Measurements from ENCODE around the gene KRT5. TPM values are rescaled to one million over a fixed set of nuclear protein-coding genes. Genes with fewer than 3 reads are reported as not detected.

The KRT5 gene
- under 0.01 and 0.13 TPM in 2 replicates for total RNA-seq

- no peak for DNase-seq (ENCODE audit: low read depth in 2 of 2)
Observed at GRCh38 chr12:52519826-52520662, at the start of gene KRT5. KRT5 (minus strand) TSS chr12:52520394; CDS start chr12:52520296, 98 bp downstream.

GRCh38 chr12:52568111-52568510 is 47.9 kb upstream of the KRT5 start:
- no peak for DNase-seq (ENCODE audit: low read depth in 2 of 2)

- DNase-seq (ENCODE audit: low read depth in 2 of 2), result no peak
Observed at GRCh38 chr12:52566847-52567291, 46.7 kb upstream of the KRT5 start.

DNA sequence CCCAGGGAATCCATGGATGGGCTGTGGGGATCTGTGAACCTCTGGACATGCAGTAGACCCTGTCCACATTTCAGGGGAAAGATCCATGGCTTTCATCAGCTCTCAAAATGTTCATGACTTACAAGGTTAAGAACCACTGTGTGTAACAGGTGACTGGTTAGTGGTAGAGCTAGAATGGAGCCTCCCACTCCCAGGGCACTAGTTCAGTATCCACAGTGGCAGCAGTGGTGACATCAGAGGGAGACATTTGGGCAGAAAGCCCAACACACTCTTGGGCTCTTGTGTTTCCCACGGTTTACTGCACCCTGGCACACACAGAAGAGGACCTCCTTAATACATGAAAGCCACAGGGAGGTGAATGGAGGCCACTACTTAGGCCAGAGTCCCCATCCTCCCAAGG is 44.4 kb upstream of the KRT5 start:
- DNase-seq (ENCODE audit: low read depth in 2 of 2), result no peak

DNA sequence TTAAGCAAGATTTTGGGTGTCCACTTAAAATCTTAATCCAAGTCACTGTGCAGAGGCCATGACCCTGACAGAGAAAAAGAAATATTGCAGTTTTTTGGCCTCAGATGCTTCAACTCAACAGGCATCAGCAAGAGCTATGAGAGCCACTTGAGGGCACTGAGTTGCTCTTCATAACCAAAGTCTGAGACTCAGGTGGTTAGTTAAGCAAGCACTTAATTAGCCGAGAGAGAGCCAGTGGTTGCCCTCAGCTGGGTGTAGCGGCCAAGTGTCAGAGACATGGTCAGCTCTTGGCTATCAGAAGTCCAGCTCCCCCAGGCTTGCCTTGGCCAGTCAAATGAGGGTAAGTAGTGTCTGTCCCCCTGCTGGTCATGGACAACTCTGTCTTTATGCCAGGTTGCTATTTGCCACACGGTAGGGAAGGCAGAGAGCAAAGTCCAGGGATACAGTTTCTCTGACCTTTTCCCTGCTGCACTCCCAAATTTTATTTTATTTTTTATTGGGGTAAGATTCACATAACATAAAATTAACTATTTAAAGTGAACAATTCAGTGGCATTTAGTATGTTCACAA is 41.8 kb upstream of the KRT5 start:
- peak in 1 of 2 donors; percentile 7 for DNase-seq (ENCODE audit: low read depth in 2 of 2)

GRCh38 chr12:52559979-52560378 is 39.8 kb upstream of the KRT5 start:
- DNase-seq (ENCODE audit: low read depth in 2 of 2), result no peak

DNA sequence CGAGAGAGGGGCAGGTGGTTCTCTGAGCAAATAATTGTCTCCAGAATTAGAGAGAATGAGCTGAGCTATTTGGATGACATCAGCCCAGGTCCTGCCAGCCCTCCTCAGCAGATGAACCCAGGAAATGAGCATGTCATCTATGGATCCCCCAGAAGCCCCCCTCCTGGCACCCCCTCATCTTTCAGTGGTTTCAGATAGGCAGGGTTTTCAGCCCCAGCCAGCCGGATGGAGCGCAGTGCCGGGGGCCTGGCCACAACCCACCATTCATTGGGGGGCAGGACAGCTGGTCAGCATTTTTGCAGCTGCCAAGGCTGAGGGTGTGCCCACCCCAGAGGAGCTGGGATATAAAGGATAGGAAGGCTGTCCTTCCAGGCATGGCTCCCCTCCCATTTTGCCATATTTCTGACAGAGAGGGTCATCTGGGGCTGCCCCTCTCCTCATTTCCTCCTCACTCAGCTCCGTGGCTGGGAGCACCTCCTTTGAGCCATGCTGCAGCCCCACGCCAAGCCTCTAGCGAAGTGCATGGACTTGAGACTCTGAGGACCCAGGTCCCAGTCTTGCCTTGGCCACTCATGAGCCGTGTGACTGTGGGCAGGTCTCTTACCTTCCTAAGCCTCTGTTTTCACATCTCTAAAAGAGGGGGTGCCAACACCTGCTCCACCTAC is 38.7 kb upstream of the KRT5 start:
- DNase-seq (ENCODE audit: low read depth in 2 of 2), result no peak

DNA sequence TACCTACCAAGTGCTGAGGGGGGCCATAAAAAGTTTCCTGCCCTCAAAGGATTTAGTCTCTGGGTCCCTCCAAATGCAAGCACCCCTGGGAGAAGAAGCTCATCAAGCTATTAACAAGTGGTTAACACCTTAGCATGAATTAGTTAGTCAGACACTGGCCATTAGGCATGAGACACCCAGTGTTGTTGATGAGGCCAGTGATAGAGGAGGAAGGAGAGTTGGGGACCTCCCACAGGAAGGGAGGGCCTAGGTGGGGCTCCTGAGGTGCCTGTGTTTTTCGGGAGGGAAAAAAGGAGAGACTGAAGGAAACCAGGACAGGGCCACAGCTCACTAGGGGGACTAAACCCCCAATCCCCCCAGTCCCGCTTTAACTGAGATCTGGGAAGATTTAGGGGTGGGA is 37.3 kb upstream of the KRT5 start:
- no peak for DNase-seq (ENCODE audit: low read depth in 2 of 2)

DNA sequence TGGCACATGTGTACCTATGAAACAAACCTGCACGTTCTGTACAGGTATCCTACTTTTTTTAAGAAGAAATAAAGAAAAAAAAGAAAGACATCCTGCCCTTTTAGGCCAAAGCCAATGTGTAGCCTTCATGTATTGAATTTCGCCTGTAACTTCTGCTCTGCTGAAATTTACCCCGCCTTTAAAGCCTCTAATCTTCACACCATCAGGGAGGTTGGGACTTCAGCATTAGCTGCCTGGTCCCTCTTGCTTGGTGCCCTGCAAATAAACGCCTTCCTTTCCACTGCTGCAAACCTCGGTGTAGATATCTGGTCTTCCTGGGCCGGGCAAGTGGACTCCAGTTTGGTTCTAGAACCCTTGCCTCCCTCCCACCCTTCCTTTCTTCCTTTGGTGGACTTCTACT is 35.4 kb upstream of the KRT5 start:
- DNase-seq (ENCODE audit: low read depth in 2 of 2), result no peak

- no peak for DNase-seq (ENCODE audit: low read depth in 2 of 2)
Observed at GRCh38 chr12:52552681-52553195, 32.5 kb upstream of the KRT5 start, which contains the start of gene KRT71. KRT71 (minus strand) TSS chr12:52553145; CDS start chr12:52553077, 68 bp downstream.

DNA sequence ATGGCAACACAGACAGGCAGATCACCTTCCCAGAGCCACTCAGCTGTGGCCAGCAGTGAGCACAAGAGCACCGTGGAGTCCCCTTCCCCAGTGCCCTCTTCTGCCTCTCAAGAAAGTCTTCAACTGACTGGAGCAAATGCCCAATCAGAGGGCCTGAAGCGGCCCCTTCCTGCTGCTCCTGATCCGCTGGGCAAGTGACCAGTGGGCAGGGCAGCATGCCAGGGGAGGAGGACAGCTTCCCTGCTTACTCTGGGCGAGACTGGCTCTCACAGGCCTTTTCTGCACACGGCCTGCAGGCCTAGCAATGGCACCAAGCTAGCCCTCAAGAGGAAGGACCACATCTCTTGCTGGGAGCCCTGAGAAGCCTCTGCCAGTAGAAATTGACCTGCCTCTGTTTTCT is 31.9 kb upstream of the KRT5 start:
- no peak for DNase-seq (ENCODE audit: low read depth in 2 of 2)

DNA sequence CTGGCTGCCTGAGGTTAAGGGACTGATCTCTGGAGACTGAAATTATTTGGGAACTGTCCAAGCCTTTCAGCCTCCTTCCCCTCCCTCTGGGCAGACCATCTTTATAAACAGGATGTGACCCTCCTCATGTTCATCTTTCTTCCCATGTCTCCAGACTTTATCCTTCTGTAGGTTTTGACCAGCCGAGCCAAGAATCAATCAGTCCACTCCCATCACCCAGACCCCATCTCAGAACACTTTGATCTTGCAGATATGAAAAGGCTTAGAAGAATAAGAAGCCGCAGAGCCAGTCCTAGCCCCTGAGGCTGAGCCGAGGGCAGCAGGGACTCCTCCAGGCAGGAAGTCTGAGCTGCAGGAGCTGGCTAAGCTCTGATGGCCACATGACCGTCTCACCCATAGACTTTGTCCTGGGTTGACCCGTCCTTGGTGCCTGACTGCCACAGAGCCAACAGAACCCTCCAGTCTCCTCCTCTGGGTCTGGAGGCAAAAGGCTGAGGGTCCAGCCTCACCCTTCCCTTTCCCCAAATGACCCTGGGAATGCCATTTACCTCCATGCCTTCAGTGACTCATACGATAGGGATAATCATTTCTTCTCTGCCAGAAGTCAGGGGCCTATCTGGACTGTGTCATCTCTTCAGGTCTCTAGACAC is 31.1 kb upstream of the KRT5 start:
- no peak for DNase-seq (ENCODE audit: low read depth in 2 of 2)

DNA sequence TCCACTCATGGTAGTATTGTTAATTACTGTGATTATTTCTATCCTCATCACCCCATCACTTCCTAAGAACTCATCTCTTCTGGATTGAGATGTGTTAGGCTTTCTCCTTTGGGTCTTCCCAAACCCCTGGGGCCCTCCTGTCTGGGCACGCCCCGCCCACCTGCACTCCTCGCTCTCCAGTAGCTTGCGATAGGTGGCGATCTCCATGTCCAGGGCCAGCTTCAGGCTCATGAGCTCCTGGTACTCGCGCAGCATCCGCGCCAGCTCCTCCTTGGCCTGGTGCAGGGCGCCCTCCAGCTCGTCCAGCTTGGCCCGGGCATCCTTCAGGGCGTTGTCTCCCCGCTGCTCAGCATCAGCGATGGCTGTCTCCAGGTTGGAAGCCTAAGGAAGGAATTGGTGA is 25.9 kb upstream of the KRT5 start:
- DNase-seq (ENCODE audit: low read depth in 2 of 2), result no peak

DNA sequence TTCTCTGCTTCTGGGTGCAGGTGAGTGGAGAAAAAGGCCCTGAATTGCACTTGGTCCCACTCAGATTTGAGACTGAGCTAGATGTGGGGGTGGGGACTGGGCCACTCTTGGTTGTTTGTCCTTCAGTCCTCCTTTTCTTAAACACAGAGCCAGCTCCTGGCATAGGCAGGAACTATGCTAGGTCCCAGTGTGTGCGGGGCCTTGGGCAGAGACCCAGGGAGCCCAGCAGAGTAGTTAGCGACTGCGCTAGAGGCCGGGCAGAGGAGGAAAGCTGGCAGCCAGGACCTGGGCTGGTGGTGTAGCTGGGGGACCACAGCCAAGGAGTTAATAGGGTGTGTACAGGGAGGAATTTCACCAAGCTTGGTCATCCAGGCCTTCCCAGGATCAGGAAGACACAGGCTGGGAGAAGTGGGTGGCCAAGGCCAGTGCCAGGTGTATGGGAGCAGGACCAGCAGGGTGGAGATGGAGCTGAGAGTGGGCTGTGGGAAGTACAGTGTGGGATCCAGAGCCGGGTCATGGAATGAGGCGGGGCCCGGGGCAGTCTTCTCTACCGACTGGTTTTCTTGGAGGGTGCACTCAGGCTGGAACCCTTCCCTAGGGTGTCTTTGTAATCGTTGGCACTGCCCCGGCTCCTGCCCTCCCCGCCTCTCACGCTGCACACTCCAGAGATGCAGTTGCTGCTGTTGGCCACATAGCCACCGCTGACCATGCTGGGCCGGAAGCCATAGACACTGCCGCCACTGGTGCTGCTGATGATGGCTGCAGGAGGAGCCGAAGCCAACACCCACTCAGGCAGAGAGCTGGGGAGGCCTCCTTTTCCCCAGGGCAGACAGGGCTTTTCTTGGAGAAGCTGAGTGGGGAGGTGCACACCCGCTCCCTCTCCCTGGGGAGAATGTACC is 24.0 kb upstream of the KRT5 start:
- DNase-seq (ENCODE audit: low read depth in 2 of 2), result no peak

GRCh38 chr12:52542785-52543318 is 22.7 kb upstream of the KRT5 start:
- no peak for DNase-seq (ENCODE audit: low read depth in 2 of 2)

- no peak for DNase-seq (ENCODE audit: low read depth in 2 of 2)
Observed at GRCh38 chr12:52542157-52542556, 22.0 kb upstream of the KRT5 start.

DNA sequence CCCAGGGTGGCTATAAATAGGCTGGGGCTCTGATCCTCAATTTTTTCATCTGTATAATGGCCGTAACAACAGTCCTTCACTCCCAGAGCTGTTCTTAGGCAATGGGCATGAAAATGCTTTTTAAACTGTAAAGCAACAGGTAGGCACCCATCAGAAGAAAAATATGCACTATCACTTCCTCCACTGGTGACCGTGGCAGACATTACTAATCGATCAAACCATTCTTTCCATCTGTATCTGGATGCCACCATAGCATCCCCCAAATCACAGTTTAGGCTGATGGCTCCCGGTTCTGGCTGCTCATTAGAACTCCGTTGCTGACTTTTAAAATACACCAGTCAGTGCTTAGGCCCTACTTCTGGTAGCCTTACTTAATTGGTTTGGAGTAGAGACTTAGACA is 21.5 kb upstream of the KRT5 start:
- no peak for DNase-seq (ENCODE audit: low read depth in 2 of 2)

DNA sequence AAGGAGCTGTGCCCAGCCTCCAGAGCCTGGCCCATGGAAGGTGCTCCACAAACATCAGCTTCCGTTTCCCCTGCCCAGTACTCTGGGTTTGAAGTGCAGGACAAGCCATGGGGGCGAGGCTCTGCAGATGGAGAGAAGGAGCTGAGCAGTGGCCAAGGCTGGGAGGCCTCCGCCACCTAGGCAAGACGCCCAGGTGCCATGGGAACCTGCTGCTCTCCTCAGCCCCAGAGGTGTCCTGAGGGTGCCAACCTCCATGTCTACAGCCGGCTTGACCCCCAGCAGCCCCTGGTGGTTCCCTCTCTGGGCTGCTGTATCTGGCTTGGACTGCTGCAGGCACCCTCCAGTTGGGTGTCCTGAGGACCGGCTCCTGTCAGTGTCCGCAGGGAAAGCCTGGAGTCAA is 20.3 kb upstream of the KRT5 start:
- DNase-seq (ENCODE audit: low read depth in 2 of 2), result no peak

GRCh38 chr12:52539821-52540173 is 19.6 kb upstream of the KRT5 start:
- no peak for DNase-seq (ENCODE audit: low read depth in 2 of 2)

GRCh38 chr12:52539083-52539820 is 19.1 kb upstream of the KRT5 start:
- DNase-seq (ENCODE audit: low read depth in 2 of 2), result peak in 1 of 2 donors; percentile 31

Data from dermis microvascular lymphatic vessel endothelial cell (primary cell).